Natural killer cell (primary cell): ENCODE measurements around the gene SLTM. TPM values are rescaled to one million over a fixed set of nuclear protein-coding genes. Genes with fewer than 3 reads are reported as not detected.

Experiments
- ATAC-seq, 3 donors: fragments of 150-1000 bp in 2 of 3; fragments of 200-7000 bp in 1 of 3; cut with Tn5 transposase; 1 replicate in 1 of 3; 2 replicates in 2 of 3; pipeline ENCODE4 v1.10.0; 2021; ENCODE audit warnings: mild to moderate bottlenecking in 2 of 3, moderate library complexity in 2 of 3
- DNase-seq, 2 donors: peaks; one replicate each; pipeline versions ENCODE4 v3.0.0 to v3.0.0-alpha.2; 2013 to 2021; ENCODE audit warnings: mixed read lengths in 1 of 2
- H3K27ac ChIP-seq: one replicate; pipeline ENCODE4 v1.5.1; 2013; ENCODE audit warnings: mild to moderate bottlenecking, low read length
- H3K27me3 ChIP-seq: one replicate; pipeline ENCODE4 v1.6.1; 2013; ENCODE audit warnings: low read length; ENCODE audit not compliant: control insufficient read depth, insufficient read depth
- H3K36me3 ChIP-seq: one replicate; pipeline ENCODE4 v1.6.1; 2013; ENCODE audit warnings: low read length; ENCODE audit not compliant: control insufficient read depth, insufficient read depth
- H3K4me1 ChIP-seq: one replicate; pipeline ENCODE4 v1.6.1; 2013; ENCODE audit warnings: low read length; ENCODE audit not compliant: control insufficient read depth, insufficient read depth
- H3K4me3 ChIP-seq: one replicate; pipeline ENCODE4 v1.5.1; 2013; ENCODE audit warnings: low read length
- H3K9me3 ChIP-seq: one replicate; pipeline ENCODE4 v1.6.1; 2013; ENCODE audit warnings: low read length; ENCODE audit not compliant: control insufficient read depth, insufficient read depth
- H3K27ac Mint-ChIP-seq, 2 donors: one replicate each; pipeline ENCODE4 v1.8.0; 2022; ENCODE audit warnings: mild to moderate bottlenecking in 2 of 2, mixed read lengths in 2 of 2, moderate library complexity in 1 of 2
- H3K27me3 Mint-ChIP-seq, 2 donors: one replicate each; pipeline ENCODE4 v1.8.0; 2022; ENCODE audit warnings: low read depth in 2 of 2, mixed read lengths in 2 of 2
- H3K36me3 Mint-ChIP-seq: one replicate; pipeline ENCODE4 v1.8.0; 2022; ENCODE audit warnings: mixed read lengths
- H3K4me1 Mint-ChIP-seq, 2 donors: one replicate each; pipeline ENCODE4 v1.8.0; 2022; ENCODE audit warnings: mixed read lengths in 2 of 2
- H3K4me3 Mint-ChIP-seq: one replicate; pipeline ENCODE4 v1.8.0; 2022; ENCODE audit warnings: mild to moderate bottlenecking, moderate library complexity, mixed read lengths
- H3K9me3 Mint-ChIP-seq, 2 donors: one replicate each; pipeline ENCODE4 v1.8.0; 2022; ENCODE audit warnings: mixed read lengths in 2 of 2
- CTCF ChIP-seq: fragments of 200-600 bp; IDR thresholded peaks from one replicate; pipeline ENCODE4 v1.8.0; 2022; ENCODE audit warnings: antibody characterized with exemption
- WGBS: methylation state at CpG from one replicate; pipeline ENCODE4 v1.1.7; 2013; ENCODE audit warnings: missing lambda C conversion rate; ENCODE audit not compliant: insufficient coverage; 5-methylcytosine and 5-hydroxymethylcytosine counted together
- intact Hi-C: fragments of 100-400 bp; cut with micrococcal nuclease; formaldehyde crosslinking; loops from one replicate; pipeline ENCODE4 v1.14.2; 2022
- total RNA-seq, 4 donors: library from RNA; stranded (reverse); fragments of 120-200 nt in 1 of 4; gene quantifications; one replicate each; pipeline versions ENCODE4 v1.2.3 to v1.2.4, GENCODE V29; 2013 to 2022

Gene SLTM
- total RNA-seq, 3 donors from 2014 or later (not counting 1 experiment from before 2014, with no cell fraction given): 206 to 226 (median 223) TPM

- Histone ChIP-seq H3K4me1 (no peaks in the 10 kb centered on the region), H3K4me3 (no peak overlapping the region), H3K27ac (no peak overlapping the region), H3K9me3 (no peaks in the 10 kb centered on the region), H3K27me3 (no peaks in the 10 kb centered on the region), H3K36me3 (peaks cover 23% of the 10 kb centered on the region)
- intact Hi-C loops: no loop called here
- TF ChIP-seq CTCF: no peak
- Mint-ChIP-seq H3K27me3 (no peaks in the 10 kb centered on the region), H3K4me1 (peaks cover 0 to 10% of the 10 kb centered on the region in 2 donors), H3K4me3 (no peak overlapping the region), H3K9me3 (no peaks in the 10 kb centered on the region), H3K36me3 (peaks cover 17% of the 10 kb centered on the region), H3K27ac (peak overlapping the region in 1 of 2 donors; percentile 64)
- no peak for ATAC-seq
- no peak for DNase-seq
These were observed 58.1 kb downstream of the SLTM start for GRCh38 chr15:58875343-58875742.

- no peak for ATAC-seq
- WGBS: 100% methylated on average over 1 of the region's 1 CpG
- no peak overlapping the region for H3K27ac Mint-ChIP-seq
- Histone ChIP-seq H3K4me3 (no peak overlapping the region), H3K4me1 (no peaks in the 10 kb centered on the region), H3K9me3 (no peaks in the 10 kb centered on the region), H3K27ac (no peak overlapping the region), H3K27me3 (no peaks in the 10 kb centered on the region), H3K36me3 (peaks cover 5% of the 10 kb centered on the region)
- H3K4me3 Mint-ChIP-seq: no peak overlapping the region
- H3K9me3 Mint-ChIP-seq: no peaks in the 10 kb centered on the region
- H3K4me1 Mint-ChIP-seq: peaks cover 0 to 10% of the 10 kb centered on the region in 2 donors
- DNase-seq: no peak
- H3K36me3 Mint-ChIP-seq: no peaks in the 10 kb centered on the region
- intact Hi-C loops: no loop called here
- H3K27me3 Mint-ChIP-seq: no peaks in the 10 kb centered on the region
- TF ChIP-seq CTCF: no peak
These were observed 60.2 kb downstream of the SLTM start for GRCh38 chr15:58873267-58873666.

- no peak for DNase-seq
- Histone ChIP-seq H3K27me3 (no peaks in the 10 kb centered on the region), H3K9me3 (no peaks in the 10 kb centered on the region), H3K36me3 (no peaks in the 10 kb centered on the region), H3K4me1 (peaks cover 1% of the 10 kb centered on the region), H3K27ac (no peak overlapping the region), H3K4me3 (no peak overlapping the region)
- Mint-ChIP-seq H3K27ac (no peak overlapping the region), H3K9me3 (no peaks in the 10 kb centered on the region), H3K4me3 (no peak overlapping the region), H3K27me3 (no peaks in the 10 kb centered on the region), H3K36me3 (no peaks in the 10 kb centered on the region), H3K4me1 (no peaks in the 10 kb centered on the region)
- TF ChIP-seq CTCF: no peak
- intact Hi-C loops: no loop called here
- WGBS: 100% methylated on average over 1 of the region's 4 CpGs
- no peak for ATAC-seq
These were observed 63.0 kb downstream of the SLTM start for GRCh38 chr15:58870451-58870850.

- ATAC-seq (no peak), DNase-seq (no peak)
- Mint-ChIP-seq H3K36me3 (no peaks in the 10 kb centered on the region), H3K4me3 (no peak overlapping the region), H3K27me3 (peaks cover 6 to 8% of the 10 kb centered on the region in 2 donors), H3K9me3 (no peaks in the 10 kb centered on the region), H3K4me1 (peaks cover 7 to 9% of the 10 kb centered on the region in 2 donors), H3K27ac (no peak overlapping the region)
- no peak for TF ChIP-seq CTCF
- intact Hi-C loops: no loop called here
- peaks cover 11% of the 10 kb centered on the region for H3K4me1 ChIP-seq
- no peak overlapping the region for H3K4me3 ChIP-seq
- H3K36me3 ChIP-seq: no peaks in the 10 kb centered on the region
- 99% methylated on average over 4 of the region's 4 CpGs for WGBS
- peaks cover 2% of the 10 kb centered on the region for H3K27me3 ChIP-seq
- no peak overlapping the region for H3K27ac ChIP-seq
- no peaks in the 10 kb centered on the region for H3K9me3 ChIP-seq
These were observed 65.6 kb downstream of the SLTM start for GRCh38 chr15:58867926-58868325.
